ENCODE data around the gene TMEM163. TPM values are rescaled to one million over a fixed set of nuclear protein-coding genes. Genes with fewer than 3 reads are reported as not detected.

The TMEM163 gene
- polyA plus RNA-seq, 3 donors = 0.01 TPM; not detected in 2

GRCh38 chr2:134667541-134667940 lies 51.3 kb downstream of the TMEM163 start:
- Histone ChIP-seq H3K9me3 (replicated peaks in 1 of 2; ENCODE audit: control insufficient read depth in 1 of 2, insufficient read depth in 1 of 2, low read length in 2 of 2) (no peaks in the 10 kb centered on the region), H3K4me2 (replicated peaks; ENCODE audit: extremely low read depth, low read length, poor library complexity, severe bottlenecking) (no peak overlapping the region), H3K27me3 (ENCODE audit: control insufficient read depth in 2 of 2, insufficient read depth in 2 of 2, low read length in 2 of 2) (no peaks in the 10 kb centered on the region), H4K20me1 (ENCODE audit: insufficient read depth, low read length) (no peaks in the 10 kb centered on the region), H3K79me2 (ENCODE audit: insufficient read depth, low read length) (no peaks in the 10 kb centered on the region), H3K9ac (ENCODE audit: insufficient read depth, low read length, poor library complexity, severe bottlenecking) (no peak overlapping the region), H3K4me3 (replicated peaks in 1 of 3; ENCODE audit: low read depth in 2 of 3, low read length in 3 of 3) (no peak overlapping the region), H3K36me3 (replicated peaks in 1 of 2; ENCODE audit: control insufficient read depth in 1 of 2, insufficient read depth in 2 of 2, low read length in 2 of 2) (no peaks in the 10 kb centered on the region), H3K27ac (ENCODE audit: low read depth in 1 of 2, low read length in 2 of 2) (no peak overlapping the region), H2AFZ (ENCODE audit: insufficient read depth, low read depth, low read length, poor library complexity, severe bottlenecking) (no peak overlapping the region), H3K4me1 (ENCODE audit: control insufficient read depth in 1 of 2, insufficient read depth in 2 of 2, low read length in 2 of 2) (peaks cover 0 to 5% of the 10 kb centered on the region in 2 donors)
- Mint-ChIP-seq H3K36me3 (no peaks in the 10 kb centered on the region), H3K27me3 (ENCODE audit: low read depth in 3 of 3) (peaks cover 4 to 6% (median 6%) of the 10 kb centered on the region in 3 donors), H3K4me3 (no peak overlapping the region), H3K27ac (no peak overlapping the region), H3K4me1 (peaks cover 8% of the 10 kb centered on the region), H3K9me3 (peaks cover 0 to 3% (median 0%) of the 10 kb centered on the region in 7 donors)
- DNase-seq = no peak
- TF ChIP-seq CTCF (IDR thresholded peaks at IDR 0.05) = no peak
- intact Hi-C loops (cut with micrococcal nuclease) = no loop called here
- no CpG with 5 or more reads among the region's 2 CpGs for WGBS (ENCODE audit: insufficient coverage)

GRCh38 chr2:134667081-134667480 lies 51.7 kb downstream of the TMEM163 start:
- no peak for DNase-seq
- intact Hi-C loops (cut with micrococcal nuclease) = no loop called here
- Mint-ChIP-seq H3K4me1 (peaks cover 8% of the 10 kb centered on the region), H3K36me3 (no peaks in the 10 kb centered on the region), H3K27ac (no peak overlapping the region), H3K4me3 (no peak overlapping the region), H3K27me3 (ENCODE audit: low read depth in 3 of 3) (peaks cover 4 to 6% (median 6%) of the 10 kb centered on the region in 3 donors), H3K9me3 (peaks cover 0 to 3% (median 0%) of the 10 kb centered on the region in 7 donors)
- H2AFZ ChIP-seq (ENCODE audit: insufficient read depth, low read depth, low read length, poor library complexity, severe bottlenecking) = no peak overlapping the region
- no peaks in the 10 kb centered on the region for H3K9me3 ChIP-seq (replicated peaks in 1 of 2; ENCODE audit: control insufficient read depth in 1 of 2, insufficient read depth in 1 of 2, low read length in 2 of 2)
- H3K4me3 ChIP-seq (replicated peaks in 1 of 3; ENCODE audit: low read depth in 2 of 3, low read length in 3 of 3) = no peak overlapping the region
- H4K20me1 ChIP-seq (ENCODE audit: insufficient read depth, low read length) = no peaks in the 10 kb centered on the region
- no peak overlapping the region for H3K4me2 ChIP-seq (replicated peaks; ENCODE audit: extremely low read depth, low read length, poor library complexity, severe bottlenecking)
- H3K4me1 ChIP-seq (ENCODE audit: control insufficient read depth in 1 of 2, insufficient read depth in 2 of 2, low read length in 2 of 2) = peaks cover 0 to 5% of the 10 kb centered on the region in 2 donors
- no peak for TF ChIP-seq CTCF (IDR thresholded peaks at IDR 0.05)
- WGBS (ENCODE audit: insufficient coverage) = 50% methylated on average over 2 of the region's 4 CpGs
- H3K9ac ChIP-seq (ENCODE audit: insufficient read depth, low read length, poor library complexity, severe bottlenecking) = no peak overlapping the region
- no peaks in the 10 kb centered on the region for H3K27me3 ChIP-seq (ENCODE audit: control insufficient read depth in 2 of 2, insufficient read depth in 2 of 2, low read length in 2 of 2)
- H3K79me2 ChIP-seq (ENCODE audit: insufficient read depth, low read length) = no peaks in the 10 kb centered on the region
- H3K27ac ChIP-seq (ENCODE audit: low read depth in 1 of 2, low read length in 2 of 2) = no peak overlapping the region
- no peaks in the 10 kb centered on the region for H3K36me3 ChIP-seq (replicated peaks in 1 of 2; ENCODE audit: control insufficient read depth in 1 of 2, insufficient read depth in 2 of 2, low read length in 2 of 2)
